ENCODE data around the gene ARFRP1.

Gene ARFRP1

GRCh38 chr20:63701329-63702035, 6.3 kb downstream of the ARFRP1 start:
- no peak for DNase-seq

- DNase-seq, result no peak
These were observed 6.8 kb downstream of the ARFRP1 start for GRCh38 chr20:63701051-63701328.

GRCh38 chr20:63700199-63701050, 7.4 kb downstream of the ARFRP1 start:
- no peak for DNase-seq

GRCh38 chr20:63699466-63700198, 8.1 kb downstream of the ARFRP1 start:
- DNase-seq, result no peak

GRCh38 chr20:63698739-63699465, 8.9 kb downstream of the ARFRP1 start:
- DNase-seq, result no peak

GRCh38 chr20:63697868-63698545, 9.8 kb downstream of the ARFRP1 start:
- DNase-seq, result no peak

- DNase-seq, result no peak
These were observed 10.4 kb downstream of the ARFRP1 start for GRCh38 chr20:63697357-63697867.

GRCh38 chr20:63696628-63697356, 11.0 kb downstream of the ARFRP1 start, which contains the start of gene TNFRSF6B:
TNFRSF6B (plus strand) TSS chr20:63696652; CDS start chr20:63696768, 116 bp downstream.
- no peak for DNase-seq

GRCh38 chr20:63696306-63696627, 11.5 kb downstream of the ARFRP1 start:
- DNase-seq, result no peak

- DNase-seq, result no peak
These were observed 12.1 kb downstream of the ARFRP1 start for GRCh38 chr20:63695424-63696305.

- DNase-seq, result no peak
These were observed 13.0 kb downstream of the ARFRP1 start for GRCh38 chr20:63694584-63695423.

- no peak for DNase-seq
These were observed 13.8 kb downstream of the ARFRP1 start for GRCh38 chr20:63693733-63694583.

- DNase-seq, result no peak
These were observed 14.6 kb downstream of the ARFRP1 start for GRCh38 chr20:63693083-63693732.

- no peak for DNase-seq
These were observed 15.2 kb downstream of the ARFRP1 start for GRCh38 chr20:63692436-63693082.

GRCh38 chr20:63691711-63692435, 15.9 kb downstream of the ARFRP1 start:
- DNase-seq, result peak; percentile 33

GRCh38 chr20:63690898-63691710, 16.7 kb downstream of the ARFRP1 start:
- DNase-seq, result no peak

All from DMS79 treated with DMSO at 0.1 percent for 48 hours (cell line).